Gastrocnemius medialis (tissue), 4 donors: Measurements from ENCODE around the gene WDR70.

ENCODE experiments used
- POLR2A ChIP-seq, 2 donors: fragments of 450-650 bp; IDR thresholded peaks; one replicate each; pipeline ENCODE4 v1.6.1; 2017; ENCODE audit warnings: antibody characterized with exemption in 2 of 2, mild to moderate bottlenecking in 2 of 2, moderate library complexity in 2 of 2
- TF ChIP-seq, protein P1 (sequence below), 5 experiments: fragments of 450-650 bp in 3 of 5; fragments of 200-600 bp in 2 of 5; sonication (generic) in 2 of 5; IDR thresholded peaks in 4 of 5; conservative IDR thresholded peaks in 1 of 5; 1 replicate in 4 of 5; 2 replicates in 1 of 5; pipeline ENCODE4 v1.5.1; 2016 to 2019; ENCODE audit warnings: antibody characterized with exemption in 5 of 5, mild to moderate bottlenecking in 3 of 5, moderate library complexity in 3 of 5

GRCh38 chr5:37723162-37723961 lies 344.2 kb downstream of the WDR70 start:
- TF ChIP-seq, protein P1, sequence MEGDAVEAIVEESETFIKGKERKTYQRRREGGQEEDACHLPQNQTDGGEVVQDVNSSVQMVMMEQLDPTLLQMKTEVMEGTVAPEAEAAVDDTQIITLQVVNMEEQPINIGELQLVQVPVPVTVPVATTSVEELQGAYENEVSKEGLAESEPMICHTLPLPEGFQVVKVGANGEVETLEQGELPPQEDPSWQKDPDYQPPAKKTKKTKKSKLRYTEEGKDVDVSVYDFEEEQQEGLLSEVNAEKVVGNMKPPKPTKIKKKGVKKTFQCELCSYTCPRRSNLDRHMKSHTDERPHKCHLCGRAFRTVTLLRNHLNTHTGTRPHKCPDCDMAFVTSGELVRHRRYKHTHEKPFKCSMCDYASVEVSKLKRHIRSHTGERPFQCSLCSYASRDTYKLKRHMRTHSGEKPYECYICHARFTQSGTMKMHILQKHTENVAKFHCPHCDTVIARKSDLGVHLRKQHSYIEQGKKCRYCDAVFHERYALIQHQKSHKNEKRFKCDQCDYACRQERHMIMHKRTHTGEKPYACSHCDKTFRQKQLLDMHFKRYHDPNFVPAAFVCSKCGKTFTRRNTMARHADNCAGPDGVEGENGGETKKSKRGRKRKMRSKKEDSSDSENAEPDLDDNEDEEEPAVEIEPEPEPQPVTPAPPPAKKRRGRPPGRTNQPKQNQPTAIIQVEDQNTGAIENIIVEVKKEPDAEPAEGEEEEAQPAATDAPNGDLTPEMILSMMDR (IDR thresholded peaks at IDR 0.05 in 4 of 5, conservative IDR thresholded peaks at IDR 0.05 in 1 of 5): peak in 4 of 5 experiments; percentile 26 to 69 (median 62)
- no peak for TF ChIP-seq POLR2A (IDR thresholded peaks at IDR 0.05)
